Stomach (tissue), 9 donors: Measurements from ENCODE around the gene DUOXA1. TPM values are rescaled to one million over a fixed set of nuclear protein-coding genes. Genes with fewer than 3 reads are reported as not detected.

Experiments used
- DNase-seq, 2 donors: peaks; one replicate each; pipeline versions ENCODE4 v3.0.0 to v3.0.0-alpha.2; 2013 to 2019
- H3K27ac ChIP-seq, 5 donors: fragments of 200-600 bp in 4 of 5; sonication (generic) in 4 of 5; one replicate each; pipeline ENCODE4 v1.5.1; 2013 to 2019; ENCODE audit warnings: mild to moderate bottlenecking in 1 of 5, moderate library complexity in 1 of 5
- H3K27me3 ChIP-seq, 3 donors: fragments of 200-600 bp; sonication (generic); one replicate each; pipeline ENCODE4 v1.5.1; 2017 to 2019; ENCODE audit warnings: mixed run types in 1 of 3
- H3K36me3 ChIP-seq, 4 donors: fragments of 200-600 bp; sonication (generic); 1 replicate in 3 of 4; 2 replicates in 1 of 4; pipeline ENCODE4 v1.5.1; 2016 to 2019
- H3K4me1 ChIP-seq, 4 donors: fragments of 200-600 bp; sonication (generic); one replicate each; pipeline ENCODE4 v1.5.1; 2016 to 2019
- H3K4me3 ChIP-seq, 4 donors: fragments of 200-600 bp; sonication (generic) in 3 of 4; one replicate each; pipeline ENCODE4 v1.5.1; 2016 to 2019; ENCODE audit warnings: mild to moderate bottlenecking in 1 of 4
- H3K9me3 ChIP-seq, 4 donors: fragments of 200-600 bp; sonication (generic); one replicate each; pipeline ENCODE4 v1.5.1; 2016 to 2019
- EP300 ChIP-seq: sonication (generic); formaldehyde crosslinking; IDR thresholded peaks from one replicate; pipeline ENCODE4 v1.6.1; 2017; ENCODE audit warnings: antibody characterized with exemption
- POLR2A ChIP-seq, 4 donors: fragments of 450-650 bp; IDR thresholded peaks; one replicate each; pipeline ENCODE4 v1.6.1; 2016; ENCODE audit warnings: antibody characterized with exemption in 4 of 4, control low read depth in 2 of 4, mild to moderate bottlenecking in 1 of 4, moderate library complexity in 1 of 4
- POLR2AphosphoS5 ChIP-seq, 3 donors: sonication (generic); formaldehyde crosslinking; IDR thresholded peaks; one replicate each; pipeline ENCODE4 v1.6.1; 2016; ENCODE audit warnings: antibody characterized with exemption in 3 of 3
- WGBS, 5 donors: extraction: QIAGEN DNeasy Blood & Tissue Kit in 3 of 5; methylation state at CpG; one replicate each; pipeline versions ENCODE4 v1.1.5 to v1.1.7; 2013 to 2018; 5-methylcytosine and 5-hydroxymethylcytosine counted together
- intact Hi-C: fragments of 100-400 bp; cut with DNase I; formaldehyde crosslinking; loops from one replicate; pipeline ENCODE4 v1.15.1; 2023; ENCODE audit warnings: low total_unique reads
- polyA plus RNA-seq, 3 donors: library from polyadenylated mRNA; stranded (reverse); fragments of 200-250 nt; gene quantifications; one replicate each; pipeline ENCODE4 v1.2.3, GENCODE V29; 2013
- total RNA-seq, 5 donors: library from RNA; depleted of rRNA; stranded (reverse); fragments of >200 nt; gene quantifications; one replicate each; pipeline versions ENCODE4 v1.1.0 to v1.2.3, GENCODE V29; 2014 to 2016
- TF ChIP-seq, protein P1 (sequence below), 7 experiments: fragments of 450-650 bp in 4 of 7; fragments of 200-600 bp in 3 of 7; sonication (generic) in 3 of 7; IDR thresholded peaks; one replicate each; pipeline ENCODE4 v1.5.1; 2016 to 2019; ENCODE audit warnings: antibody characterized with exemption in 7 of 7, control low read depth in 2 of 7, mild to moderate bottlenecking in 1 of 7
- donor health status: healthy with polysubstance abuse.
- donor health status: Bipolar disorder and iron deficiency.
- donor health status: healthy.

Gene DUOXA1
- total and polyA plus RNA-seq, 8 donors = 2.4 to 96.7 (median 26.4) TPM; not detected in 1

DNA sequence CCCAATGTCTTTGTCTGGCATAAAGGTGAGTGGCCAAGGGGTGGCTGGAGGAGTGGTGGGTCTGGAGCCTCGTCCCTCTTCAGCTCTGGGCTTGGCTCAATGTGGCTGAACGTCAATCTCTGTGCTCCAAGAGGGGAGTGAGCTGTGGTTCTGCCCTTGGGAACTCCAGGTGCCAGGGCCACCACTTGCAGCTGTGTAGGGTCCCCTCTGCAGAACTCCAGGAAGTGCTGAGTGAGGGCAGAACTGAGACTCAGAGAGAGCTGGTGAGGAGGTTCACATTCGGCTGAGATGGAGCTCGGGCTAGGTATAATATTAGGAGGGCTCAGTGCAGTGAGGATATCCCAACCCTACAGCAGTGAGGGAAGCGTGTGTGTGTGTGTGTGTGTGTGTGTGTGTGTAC, 11.7 kb upstream of the DUOXA1 start:
- intact Hi-C loops = no loop called here
- no peak for DNase-seq
- no peaks in the 10 kb centered on the region for H3K9me3 ChIP-seq
- H3K36me3 ChIP-seq = peaks cover 4 to 37% (median 12%) of the 10 kb centered on the region in 4 donors
- peaks cover 2 to 22% (median 5%) of the 10 kb centered on the region in 3 donors for H3K27me3 ChIP-seq
- H3K27ac ChIP-seq = no peak overlapping the region
- H3K4me1 ChIP-seq = peaks cover 4 to 24% (median 20%) of the 10 kb centered on the region in 4 donors
- WGBS, 5 donors = 69 to 90% (median 84%) methylated on average over 3 to 5 of the region's 5 CpGs
- no peak for TF ChIP-seq EP300
- TF ChIP-seq POLR2A (IDR thresholded peaks at IDR 0.05) = no peak
- TF ChIP-seq, protein P1, sequence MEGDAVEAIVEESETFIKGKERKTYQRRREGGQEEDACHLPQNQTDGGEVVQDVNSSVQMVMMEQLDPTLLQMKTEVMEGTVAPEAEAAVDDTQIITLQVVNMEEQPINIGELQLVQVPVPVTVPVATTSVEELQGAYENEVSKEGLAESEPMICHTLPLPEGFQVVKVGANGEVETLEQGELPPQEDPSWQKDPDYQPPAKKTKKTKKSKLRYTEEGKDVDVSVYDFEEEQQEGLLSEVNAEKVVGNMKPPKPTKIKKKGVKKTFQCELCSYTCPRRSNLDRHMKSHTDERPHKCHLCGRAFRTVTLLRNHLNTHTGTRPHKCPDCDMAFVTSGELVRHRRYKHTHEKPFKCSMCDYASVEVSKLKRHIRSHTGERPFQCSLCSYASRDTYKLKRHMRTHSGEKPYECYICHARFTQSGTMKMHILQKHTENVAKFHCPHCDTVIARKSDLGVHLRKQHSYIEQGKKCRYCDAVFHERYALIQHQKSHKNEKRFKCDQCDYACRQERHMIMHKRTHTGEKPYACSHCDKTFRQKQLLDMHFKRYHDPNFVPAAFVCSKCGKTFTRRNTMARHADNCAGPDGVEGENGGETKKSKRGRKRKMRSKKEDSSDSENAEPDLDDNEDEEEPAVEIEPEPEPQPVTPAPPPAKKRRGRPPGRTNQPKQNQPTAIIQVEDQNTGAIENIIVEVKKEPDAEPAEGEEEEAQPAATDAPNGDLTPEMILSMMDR (IDR thresholded peaks at IDR 0.05) = no peak
- H3K4me3 ChIP-seq = no peak overlapping the region

GRCh38 chr15:45140557-45141250, 11.0 kb upstream of the DUOXA1 start:
- peaks cover 4 to 23% (median 18%) of the 10 kb centered on the region in 4 donors for H3K4me1 ChIP-seq
- WGBS, 5 donors = 89 to 97% (median 96%) methylated on average over 10 of the region's 10 CpGs
- peaks cover 8 to 28% (median 8%) of the 10 kb centered on the region in 3 donors for H3K27me3 ChIP-seq
- H3K27ac ChIP-seq = no peak overlapping the region
- no peak for DNase-seq
- H3K36me3 ChIP-seq = peaks cover 4 to 37% (median 12%) of the 10 kb centered on the region in 4 donors
- intact Hi-C loops = no loop called here
- TF ChIP-seq POLR2AphosphoS5 (IDR thresholded peaks at IDR 0.05) (no peak), EP300 (no peak)
- TF ChIP-seq, protein P1 (IDR thresholded peaks at IDR 0.05) = no peak
- no peak overlapping the region for H3K4me3 ChIP-seq
- H3K9me3 ChIP-seq = no peaks in the 10 kb centered on the region

DNA sequence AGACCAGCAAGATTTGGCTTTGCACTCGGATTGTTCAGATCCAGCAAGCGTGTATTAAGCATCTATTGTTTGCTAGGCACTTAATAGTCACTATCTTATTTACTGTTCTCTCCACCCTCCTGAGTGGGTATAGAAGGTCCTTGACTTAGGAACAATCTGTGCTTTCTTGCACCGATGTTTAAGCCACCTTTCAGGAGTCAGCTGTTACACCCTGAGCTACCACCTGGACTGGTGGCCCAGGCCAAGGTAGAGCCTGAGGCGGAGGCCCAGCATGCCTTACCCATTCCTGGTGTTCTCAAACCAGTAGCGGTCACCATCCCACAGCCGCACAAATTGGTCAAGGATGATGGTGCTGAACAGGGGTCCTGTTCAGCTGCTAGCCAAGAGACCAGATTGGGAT, 10.1 kb upstream of the DUOXA1 start:
- WGBS, 5 donors = 36 to 71% (median 56%) methylated on average over 6 of the region's 6 CpGs
- peaks cover 4 to 33% (median 10%) of the 10 kb centered on the region in 4 donors for H3K36me3 ChIP-seq
- no peaks in the 10 kb centered on the region for H3K9me3 ChIP-seq
- peaks cover 7 to 31% (median 25%) of the 10 kb centered on the region in 4 donors for H3K4me1 ChIP-seq
- intact Hi-C loops = no loop called here
- H3K4me3 ChIP-seq = no peak overlapping the region
- peaks cover 8 to 36% (median 15%) of the 10 kb centered on the region in 3 donors for H3K27me3 ChIP-seq
- DNase-seq = peak in 1 of 2 donors; percentile 71
- peak overlapping the region in 3 of 5 donors; percentile 23 to 66 (median 57) for H3K27ac ChIP-seq
- TF ChIP-seq POLR2AphosphoS5 (IDR thresholded peaks at IDR 0.05) = peak in 1 of 3 donors; percentile 61
- no peak for TF ChIP-seq EP300

DNA sequence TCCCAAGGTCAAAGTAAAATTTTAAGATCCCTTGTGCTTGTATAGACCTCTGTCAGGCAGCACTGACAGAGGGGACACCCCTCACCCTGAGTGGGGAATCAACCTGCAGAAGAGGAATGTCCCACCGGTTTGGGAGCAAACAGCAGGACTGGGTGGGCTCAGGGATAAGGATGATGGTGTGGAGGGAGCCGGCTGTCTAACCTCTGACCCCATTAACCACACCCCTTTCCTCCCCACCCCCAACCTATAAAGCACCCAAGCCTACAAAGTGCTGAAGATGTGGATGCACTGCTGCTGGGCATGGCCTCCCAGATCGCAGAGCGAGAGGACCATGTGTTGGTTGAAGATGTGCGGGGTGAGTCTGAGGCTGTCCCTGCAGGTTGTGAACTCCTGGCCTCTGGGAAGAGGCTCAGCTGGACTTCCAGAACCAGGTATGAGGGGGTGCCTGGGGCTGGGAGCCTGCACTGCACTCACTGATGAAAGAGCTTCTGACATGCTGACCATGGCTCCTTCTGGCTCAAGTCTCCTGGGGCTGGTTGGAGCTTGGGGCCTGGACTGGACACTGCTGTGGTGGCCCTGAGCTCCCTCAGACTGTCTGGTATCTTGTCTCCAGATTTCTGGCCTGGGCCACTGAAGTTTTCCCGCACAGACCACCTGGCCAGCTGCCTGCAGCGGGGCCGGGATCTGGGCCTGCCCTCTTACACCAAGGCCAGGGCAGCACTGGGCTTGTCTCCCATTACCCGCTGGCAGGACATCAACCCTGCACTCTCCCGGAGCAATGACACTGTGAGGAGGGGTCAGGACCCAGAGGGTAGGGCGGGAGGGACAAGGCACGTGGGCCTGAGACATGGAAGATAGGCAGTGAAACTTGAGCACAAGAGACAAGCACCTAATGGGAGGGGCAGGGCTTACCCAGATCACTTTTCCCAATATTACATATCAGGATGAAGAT, 9.4 kb upstream of the DUOXA1 start:
- TF ChIP-seq POLR2AphosphoS5 (IDR thresholded peaks at IDR 0.05) (peak in 1 of 3 donors; percentile 28), POLR2A (IDR thresholded peaks at IDR 0.05) (no peak)
- Histone ChIP-seq H3K4me3 (no peak overlapping the region), H3K9me3 (no peaks in the 10 kb centered on the region), H3K27me3 (peaks cover 8 to 43% (median 22%) of the 10 kb centered on the region in 3 donors), H3K27ac (peak overlapping the region; percentile 47 to 66 (median 57)), H3K4me1 (peaks cover 7 to 37% (median 29%) of the 10 kb centered on the region in 4 donors), H3K36me3 (peaks cover 3 to 28% (median 7%) of the 10 kb centered on the region in 4 donors)
- DNase-seq = peak in 1 of 2 donors; percentile 80
- intact Hi-C loops = no loop called here
- 46 to 72% (median 60%) methylated on average over 12 of the region's 12 CpGs for WGBS, 5 donors

GRCh38 chr15:45137703-45138102, 8.0 kb upstream of the DUOXA1 start:
- intact Hi-C loops = no loop called here
- H3K27me3 ChIP-seq = peaks cover 8 to 56% (median 29%) of the 10 kb centered on the region in 3 donors
- H3K36me3 ChIP-seq = peaks cover 0 to 22% (median 0%) of the 10 kb centered on the region in 4 donors
- peaks cover 7 to 38% (median 29%) of the 10 kb centered on the region in 4 donors for H3K4me1 ChIP-seq
- TF ChIP-seq POLR2AphosphoS5 (IDR thresholded peaks at IDR 0.05) (no peak), POLR2A (IDR thresholded peaks at IDR 0.05) (no peak), EP300 (no peak)
- TF ChIP-seq, protein P1 (IDR thresholded peaks at IDR 0.05) = no peak
- no peak for DNase-seq
- WGBS, 5 donors = 82 to 89% (median 87%) methylated on average over 8 of the region's 8 CpGs
- H3K9me3 ChIP-seq = no peaks in the 10 kb centered on the region
- H3K27ac ChIP-seq = peak overlapping the region in 1 of 5 donors; percentile 17
- no peak overlapping the region for H3K4me3 ChIP-seq
